Loucy (cell line): ENCODE data around the gene UBAC2.

ENCODE experiments used
- H2AFZ ChIP-seq: fragments of 200-600 bp; sonication (generic); 2 replicates; pipeline ENCODE4 v1.6.0; 2016; ENCODE audit warnings: antibody characterized with exemption, mild to moderate bottlenecking, low read length, moderate library complexity
- H3F3A ChIP-seq: fragments of 200-600 bp; 2 replicates; pipeline ENCODE4 v1.6.0; 2016; ENCODE audit warnings: antibody characterized with exemption, low read depth, mild to moderate bottlenecking
- H3K27me3 ChIP-seq: fragments of 200-600 bp; sonication (generic); 2 replicates; pipeline ENCODE4 v1.6.1; 2014; ENCODE audit warnings: low read length, mild to moderate bottlenecking; ENCODE audit not compliant: insufficient read depth, poor library complexity, severe bottlenecking
- H3K36me3 ChIP-seq: fragments of 200-600 bp; sonication (generic); 2 replicates; pipeline ENCODE4 v1.6.1; 2016; ENCODE audit warnings: low read length; ENCODE audit not compliant: insufficient read depth
- H3K4me1 ChIP-seq: fragments of 200-600 bp; sonication (generic); 2 replicates; pipeline ENCODE4 v1.5.1; 2014; ENCODE audit warnings: low read length, mild to moderate bottlenecking; ENCODE audit not compliant: insufficient read depth, poor library complexity, severe bottlenecking
- H3K4me2 ChIP-seq: fragments of 200-600 bp; sonication (generic); 2 replicates; pipeline ENCODE4 v1.6.0; 2014; ENCODE audit warnings: antibody characterized with exemption, low read length, low read depth, mild to moderate bottlenecking; ENCODE audit not compliant: poor library complexity, severe bottlenecking
- H3K4me3 ChIP-seq: fragments of 200-600 bp; sonication (generic); 2 replicates; pipeline ENCODE4 v1.5.1; 2014; ENCODE audit warnings: low read length, mild to moderate bottlenecking, mixed read lengths; ENCODE audit not compliant: poor library complexity, severe bottlenecking
- H3K79me2 ChIP-seq: fragments of 200-600 bp; sonication (generic); 2 replicates; pipeline ENCODE4 v1.6.1; 2014; ENCODE audit warnings: low read length; ENCODE audit not compliant: insufficient read depth
- H3K9ac ChIP-seq: fragments of 200-600 bp; sonication (generic); 2 replicates; pipeline ENCODE4 v1.6.0; 2014; ENCODE audit warnings: mild to moderate bottlenecking, low read depth, low read length, moderate library complexity; ENCODE audit not compliant: poor library complexity, severe bottlenecking
- H3K9me2 ChIP-seq: fragments of 200-600 bp; sonication (generic); replicated peaks from 2 replicates; pipeline ENCODE4 v1.6.1; 2016; ENCODE audit warnings: low read depth, low read length, mixed read lengths
- H3K9me3 ChIP-seq: fragments of 200-600 bp; sonication (generic); 2 replicates; pipeline ENCODE4 v1.6.1; 2014; ENCODE audit warnings: mild to moderate bottlenecking, antibody characterized with exemption, low read length, low read depth; ENCODE audit not compliant: insufficient read depth
- H4K20me1 ChIP-seq: fragments of 200-600 bp; sonication (generic); 2 replicates; pipeline ENCODE4 v1.6.0; 2014; ENCODE audit warnings: antibody characterized with exemption, low read length, mild to moderate bottlenecking; ENCODE audit not compliant: insufficient read depth, poor library complexity, severe bottlenecking
- EZH2phosphoT487 ChIP-seq: fragments of 200-600 bp; IDR thresholded peaks from 2 replicates; pipeline ENCODE4 v1.6.1; 2018; ENCODE audit warnings: antibody characterized with exemption, mild to moderate bottlenecking, moderate library complexity, borderline replicate concordance
- TF ChIP-seq, protein P1 (sequence below): fragments of 200-600 bp; sonication (generic); conservative IDR thresholded peaks from 2 replicates; pipeline ENCODE4 v1.5.1; 2014; ENCODE audit warnings: mild to moderate bottlenecking, antibody characterized with exemption, low read length

Gene UBAC2

DNA sequence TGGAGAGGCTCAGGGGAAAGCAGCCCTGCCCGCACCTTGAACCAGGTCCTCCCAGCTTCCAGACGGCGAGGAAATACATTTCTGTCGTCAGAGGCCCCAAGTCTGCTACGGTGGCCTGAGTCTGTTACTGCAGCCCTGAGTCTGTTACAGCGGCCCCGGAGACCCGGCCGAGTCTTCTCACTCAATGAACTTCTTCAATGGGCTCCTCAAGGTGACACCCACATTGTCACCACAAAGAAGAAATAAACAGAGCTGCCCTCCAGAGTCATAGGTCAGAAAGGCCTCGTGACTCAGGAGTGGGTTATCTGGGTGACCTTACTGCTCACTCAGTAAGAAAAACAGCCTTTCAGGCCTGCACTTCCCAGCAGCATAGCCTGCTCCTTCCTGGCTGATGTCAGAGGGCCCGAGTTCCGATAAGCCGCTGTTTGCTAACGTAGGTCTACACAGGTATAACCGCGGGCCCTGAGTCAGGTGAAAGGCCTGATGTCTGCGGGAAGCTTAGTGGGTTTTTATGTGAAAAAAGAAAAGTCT, 233.7 kb downstream of the UBAC2 start:
- H3K4me2 ChIP-seq = no peak overlapping the region
- TF ChIP-seq EZH2phosphoT487 = no peak
- TF ChIP-seq, protein P1, sequence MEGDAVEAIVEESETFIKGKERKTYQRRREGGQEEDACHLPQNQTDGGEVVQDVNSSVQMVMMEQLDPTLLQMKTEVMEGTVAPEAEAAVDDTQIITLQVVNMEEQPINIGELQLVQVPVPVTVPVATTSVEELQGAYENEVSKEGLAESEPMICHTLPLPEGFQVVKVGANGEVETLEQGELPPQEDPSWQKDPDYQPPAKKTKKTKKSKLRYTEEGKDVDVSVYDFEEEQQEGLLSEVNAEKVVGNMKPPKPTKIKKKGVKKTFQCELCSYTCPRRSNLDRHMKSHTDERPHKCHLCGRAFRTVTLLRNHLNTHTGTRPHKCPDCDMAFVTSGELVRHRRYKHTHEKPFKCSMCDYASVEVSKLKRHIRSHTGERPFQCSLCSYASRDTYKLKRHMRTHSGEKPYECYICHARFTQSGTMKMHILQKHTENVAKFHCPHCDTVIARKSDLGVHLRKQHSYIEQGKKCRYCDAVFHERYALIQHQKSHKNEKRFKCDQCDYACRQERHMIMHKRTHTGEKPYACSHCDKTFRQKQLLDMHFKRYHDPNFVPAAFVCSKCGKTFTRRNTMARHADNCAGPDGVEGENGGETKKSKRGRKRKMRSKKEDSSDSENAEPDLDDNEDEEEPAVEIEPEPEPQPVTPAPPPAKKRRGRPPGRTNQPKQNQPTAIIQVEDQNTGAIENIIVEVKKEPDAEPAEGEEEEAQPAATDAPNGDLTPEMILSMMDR = no peak

DNA sequence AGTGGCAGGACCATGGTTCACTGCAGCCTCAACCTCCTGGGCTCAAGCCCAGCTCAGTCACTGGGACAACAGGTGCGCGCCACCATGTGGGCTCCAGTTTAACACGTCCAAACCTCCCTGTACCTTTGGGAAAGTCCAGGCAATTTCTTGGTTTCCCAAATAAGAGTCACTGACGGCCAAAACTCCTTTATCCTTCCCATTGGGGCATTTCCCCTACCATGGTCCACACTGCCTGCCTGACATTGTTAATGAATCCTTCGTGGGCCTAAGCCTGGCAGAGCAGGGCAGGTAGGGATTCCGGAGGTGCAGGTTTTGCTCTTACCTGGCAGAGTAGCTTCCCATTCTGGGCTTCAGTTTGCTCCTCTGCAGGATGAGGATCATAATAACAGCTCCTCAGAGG, 234.5 kb downstream of the UBAC2 start:
- H2AFZ ChIP-seq = no peak overlapping the region
- TF ChIP-seq, protein P1 = no peak
- no peak for TF ChIP-seq EZH2phosphoT487
- H4K20me1 ChIP-seq = no peaks in the 10 kb centered on the region
- H3K4me1 ChIP-seq = peaks cover 3% of the 10 kb centered on the region
- H3K4me2 ChIP-seq = no peak overlapping the region
- no peaks in the 10 kb centered on the region for H3F3A ChIP-seq
- H3K36me3 ChIP-seq = no peaks in the 10 kb centered on the region
- H3K79me2 ChIP-seq = no peaks in the 10 kb centered on the region
- H3K27me3 ChIP-seq = no peaks in the 10 kb centered on the region
- H3K4me3 ChIP-seq = no peak overlapping the region
- H3K9me2 ChIP-seq = no peaks in the 10 kb centered on the region
- no peak overlapping the region for H3K9ac ChIP-seq
- H3K9me3 ChIP-seq = no peaks in the 10 kb centered on the region

More for the DNA sequence above, 233.7 kb downstream of the UBAC2 start:
- Histone ChIP-seq H2AFZ (no peak overlapping the region), H3K9ac (no peak overlapping the region), H3K9me2 (no peaks in the 10 kb centered on the region), H3F3A (no peaks in the 10 kb centered on the region), H3K27me3 (no peaks in the 10 kb centered on the region), H3K4me1 (peaks cover 3% of the 10 kb centered on the region), H3K4me3 (no peak overlapping the region), H3K9me3 (no peaks in the 10 kb centered on the region), H3K79me2 (no peaks in the 10 kb centered on the region), H4K20me1 (no peaks in the 10 kb centered on the region), H3K36me3 (no peaks in the 10 kb centered on the region)

DNA sequence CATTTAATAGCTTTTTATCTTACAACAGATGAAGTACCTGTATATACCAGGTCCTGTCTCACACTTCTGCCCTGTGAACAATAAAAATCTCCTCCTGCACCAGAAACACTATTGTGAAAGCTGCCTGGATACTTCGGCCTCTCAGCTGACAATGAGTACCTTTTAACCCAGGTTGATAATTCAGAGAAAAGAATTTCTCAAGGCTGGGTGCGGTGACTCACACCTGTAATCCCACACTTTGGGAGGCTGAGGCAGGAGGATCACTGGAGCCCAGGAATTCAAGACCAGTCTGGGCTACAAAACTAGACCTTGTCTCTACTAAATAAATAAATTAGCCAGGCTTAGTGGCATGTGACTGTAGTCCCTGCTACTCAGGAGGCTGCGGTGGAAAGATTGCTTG, 235.3 kb downstream of the UBAC2 start:
- Histone ChIP-seq H3K4me2 (no peak overlapping the region), H3K9ac (no peak overlapping the region), H3F3A (no peaks in the 10 kb centered on the region), H3K9me3 (no peaks in the 10 kb centered on the region), H3K36me3 (no peaks in the 10 kb centered on the region), H2AFZ (0 out of 2 replicates have a peak overlapping the region, but pooled peaks have one; percentile 15), H3K79me2 (no peaks in the 10 kb centered on the region), H3K9me2 (no peaks in the 10 kb centered on the region), H3K4me3 (no peak overlapping the region), H4K20me1 (no peaks in the 10 kb centered on the region), H3K27me3 (no peaks in the 10 kb centered on the region), H3K4me1 (peaks cover 3% of the 10 kb centered on the region)
- no peak for TF ChIP-seq EZH2phosphoT487
- TF ChIP-seq, protein P1 = no peak
